ENCODE data around the gene LAS1L. TPM values are rescaled to one million over a fixed set of nuclear protein-coding genes. Genes with fewer than 3 reads are reported as not detected.
A peak's percentile ranks its signal among the peaks of the same experiment; 100 is the strongest.
"Not testable (repeated sequence)": the region's sequence is repeated elsewhere in the genome, so short reads cannot be mapped to it uniquely, and the experiment has no call there.

Gene LAS1L
- total RNA-seq, 2 donors from 2014 or later = 37.9 to 44.8 TPM

GRCh38 chrX:65537229-65537628 is 2.6 kb upstream of the LAS1L start:
- no peak for DNase-seq
- Mint-ChIP-seq H3K4me1 (ENCODE audit: low read depth) (peaks cover 16% of the 10 kb centered on the region), H3K36me3 (ENCODE audit: insufficient read depth in 2 of 2) (peaks cover 2% of the 10 kb centered on the region in 2 donors), H3K4me3 (no peak overlapping the region), H3K27me3 (ENCODE audit: low read depth) (no peaks in the 10 kb centered on the region), H3K27ac (no peak overlapping the region), H3K9me3 (no peaks in the 10 kb centered on the region)
- ATAC-seq (replicated peaks in 1 of 2) = no peak

GRCh38 chrX:65536291-65536690 is 1.7 kb upstream of the LAS1L start:
- no peaks in the 10 kb centered on the region for H3K27me3 Mint-ChIP-seq (ENCODE audit: low read depth)
- ATAC-seq (replicated peaks in 1 of 2) (no peak), DNase-seq (no peak)
- no peak overlapping the region for H3K4me3 Mint-ChIP-seq
- H3K36me3 Mint-ChIP-seq (ENCODE audit: insufficient read depth in 2 of 2) = peaks cover 2% of the 10 kb centered on the region in 2 donors
- no peaks in the 10 kb centered on the region for H3K9me3 Mint-ChIP-seq
- no peak overlapping the region for H3K27ac Mint-ChIP-seq
- H3K4me1 Mint-ChIP-seq (ENCODE audit: low read depth) = peaks cover 16% of the 10 kb centered on the region

- H3K4me1 Mint-ChIP-seq (ENCODE audit: low read depth) = peaks cover 16% of the 10 kb centered on the region
- no peak overlapping the region for H3K4me3 Mint-ChIP-seq
- peaks cover 5 to 8% of the 10 kb centered on the region in 2 donors for H3K36me3 Mint-ChIP-seq (ENCODE audit: insufficient read depth in 2 of 2)
- DNase-seq (no peak), ATAC-seq (replicated peaks in 1 of 2) (no peak)
- no peak overlapping the region for H3K27ac Mint-ChIP-seq
- H3K27me3 Mint-ChIP-seq (ENCODE audit: low read depth) = no peaks in the 10 kb centered on the region
- no peaks in the 10 kb centered on the region for H3K9me3 Mint-ChIP-seq
Observed at GRCh38 chrX:65532016-65532415, 2.6 kb downstream of the LAS1L start.

- ATAC-seq (replicated peaks in 1 of 2) (peak in 1 of 2 donors; percentile 53), DNase-seq (peak; percentile 48 to 52)
- Mint-ChIP-seq H3K36me3 (ENCODE audit: insufficient read depth in 2 of 2) (peaks cover 9% of the 10 kb centered on the region in 2 donors), H3K27ac (no peak overlapping the region), H3K9me3 (no peaks in the 10 kb centered on the region), H3K27me3 (ENCODE audit: low read depth) (no peaks in the 10 kb centered on the region), H3K4me1 (ENCODE audit: low read depth) (peaks cover 16% of the 10 kb centered on the region), H3K4me3 (no peak overlapping the region)
Observed at GRCh38 chrX:65528705-65529340, 5.8 kb downstream of the LAS1L start.

- no peak overlapping the region for H3K4me3 Mint-ChIP-seq
- H3K36me3 Mint-ChIP-seq (ENCODE audit: insufficient read depth in 2 of 2) = peaks cover 9% of the 10 kb centered on the region in 2 donors
- H3K9me3 Mint-ChIP-seq = no peaks in the 10 kb centered on the region
- no peak for ATAC-seq (replicated peaks in 1 of 2)
- no peak overlapping the region for H3K27ac Mint-ChIP-seq
- DNase-seq = no peak
- H3K4me1 Mint-ChIP-seq (ENCODE audit: low read depth) = peaks cover 11% of the 10 kb centered on the region
- no peaks in the 10 kb centered on the region for H3K27me3 Mint-ChIP-seq (ENCODE audit: low read depth)
Observed at GRCh38 chrX:65528293-65528692, 6.3 kb downstream of the LAS1L start.

- DNase-seq (no peak), ATAC-seq (replicated peaks in 1 of 2) (no peak)
- Mint-ChIP-seq H3K4me3 (no peak overlapping the region), H3K9me3 (no peaks in the 10 kb centered on the region), H3K27ac (no peak overlapping the region), H3K4me1 (ENCODE audit: low read depth) (no peaks in the 10 kb centered on the region), H3K27me3 (ENCODE audit: low read depth) (no peaks in the 10 kb centered on the region), H3K36me3 (ENCODE audit: insufficient read depth in 2 of 2) (peaks cover 16 to 19% of the 10 kb centered on the region in 2 donors)
Observed at GRCh38 chrX:65524139-65524538, 10.4 kb downstream of the LAS1L start.

GRCh38 chrX:65522739-65523372 is 11.7 kb downstream of the LAS1L start:
- no peaks in the 10 kb centered on the region for H3K9me3 Mint-ChIP-seq
- H3K4me1 Mint-ChIP-seq (ENCODE audit: low read depth) = no peaks in the 10 kb centered on the region
- no peak overlapping the region for H3K27ac Mint-ChIP-seq
- H3K36me3 Mint-ChIP-seq (ENCODE audit: insufficient read depth in 2 of 2) = peaks cover 14% of the 10 kb centered on the region in 2 donors
- H3K4me3 Mint-ChIP-seq = no peak overlapping the region
- no peaks in the 10 kb centered on the region for H3K27me3 Mint-ChIP-seq (ENCODE audit: low read depth)
- ATAC-seq (replicated peaks in 1 of 2) (no peak), DNase-seq (no peak)

GRCh38 chrX:65519530-65519929 is 15.1 kb downstream of the LAS1L start:
- H3K27ac Mint-ChIP-seq; H3K4me3 Mint-ChIP-seq; H3K4me1 Mint-ChIP-seq (ENCODE audit: low read depth); H3K27me3 Mint-ChIP-seq (ENCODE audit: low read depth); H3K9me3 Mint-ChIP-seq; DNase-seq: not testable (repeated sequence)
- ATAC-seq (replicated peaks in 1 of 2) = peak; percentile 30 to 35
- H3K36me3 Mint-ChIP-seq (ENCODE audit: insufficient read depth in 2 of 2) = peaks cover 11 to 12% of the 10 kb centered on the region in 2 donors

GRCh38 chrX:65518980-65519379 is 15.6 kb downstream of the LAS1L start:
- H3K4me1 Mint-ChIP-seq (ENCODE audit: low read depth); H3K4me3 Mint-ChIP-seq; H3K9me3 Mint-ChIP-seq; H3K27me3 Mint-ChIP-seq (ENCODE audit: low read depth); DNase-seq; H3K27ac Mint-ChIP-seq: not testable (repeated sequence)
- ATAC-seq (replicated peaks in 1 of 2) = peak; percentile 51 to 61
- H3K36me3 Mint-ChIP-seq (ENCODE audit: insufficient read depth in 2 of 2) = peaks cover 8 to 12% of the 10 kb centered on the region in 2 donors

GRCh38 chrX:65517923-65518322 is 16.7 kb downstream of the LAS1L start:
- H3K4me1 Mint-ChIP-seq (ENCODE audit: low read depth) = no peaks in the 10 kb centered on the region
- H3K27ac Mint-ChIP-seq = no peak overlapping the region
- no peaks in the 10 kb centered on the region for H3K27me3 Mint-ChIP-seq (ENCODE audit: low read depth)
- DNase-seq = no peak
- peaks cover 8 to 12% of the 10 kb centered on the region in 2 donors for H3K36me3 Mint-ChIP-seq (ENCODE audit: insufficient read depth in 2 of 2)
- ATAC-seq (replicated peaks in 1 of 2) = no peak
- no peaks in the 10 kb centered on the region for H3K9me3 Mint-ChIP-seq
- no peak overlapping the region for H3K4me3 Mint-ChIP-seq

GRCh38 chrX:65516756-65517155 is 17.8 kb downstream of the LAS1L start:
- no peak overlapping the region for H3K4me3 Mint-ChIP-seq
- DNase-seq (no peak), ATAC-seq (replicated peaks in 1 of 2) (no peak)
- H3K36me3 Mint-ChIP-seq (ENCODE audit: insufficient read depth in 2 of 2) = peaks cover 4 to 11% of the 10 kb centered on the region in 2 donors
- H3K27me3 Mint-ChIP-seq (ENCODE audit: low read depth) = no peaks in the 10 kb centered on the region
- no peak overlapping the region for H3K27ac Mint-ChIP-seq
- H3K4me1 Mint-ChIP-seq (ENCODE audit: low read depth) = no peaks in the 10 kb centered on the region
- H3K9me3 Mint-ChIP-seq = no peaks in the 10 kb centered on the region

GRCh38 chrX:65513610-65514009 is 21.0 kb downstream of the LAS1L start:
- H3K27me3 Mint-ChIP-seq (ENCODE audit: low read depth) = no peaks in the 10 kb centered on the region
- H3K9me3 Mint-ChIP-seq = no peaks in the 10 kb centered on the region
- DNase-seq (no peak), ATAC-seq (replicated peaks in 1 of 2) (no peak)
- H3K36me3 Mint-ChIP-seq (ENCODE audit: insufficient read depth in 2 of 2) = no peaks in the 10 kb centered on the region
- no peaks in the 10 kb centered on the region for H3K4me1 Mint-ChIP-seq (ENCODE audit: low read depth)
- H3K4me3 Mint-ChIP-seq = no peak overlapping the region
- H3K27ac Mint-ChIP-seq = no peak overlapping the region

- no peak for ATAC-seq (replicated peaks in 1 of 2)
- H3K27me3 Mint-ChIP-seq (ENCODE audit: low read depth) = peaks cover 19% of the 10 kb centered on the region
- H3K4me1 Mint-ChIP-seq (ENCODE audit: low read depth) = no peaks in the 10 kb centered on the region
- H3K36me3 Mint-ChIP-seq (ENCODE audit: insufficient read depth in 2 of 2) = peaks cover 0 to 3% of the 10 kb centered on the region in 2 donors
- H3K9me3 Mint-ChIP-seq = no peaks in the 10 kb centered on the region
- no peak overlapping the region for H3K27ac Mint-ChIP-seq
- H3K4me3 Mint-ChIP-seq = no peak overlapping the region
- DNase-seq = no peak
Observed at GRCh38 chrX:65509400-65509799, 25.2 kb downstream of the LAS1L start.

GRCh38 chrX:65508851-65509250 is 25.7 kb downstream of the LAS1L start:
- Mint-ChIP-seq H3K27ac (no peak overlapping the region), H3K36me3 (ENCODE audit: insufficient read depth in 2 of 2) (peaks cover 0 to 3% of the 10 kb centered on the region in 2 donors), H3K27me3 (ENCODE audit: low read depth) (peaks cover 19% of the 10 kb centered on the region), H3K9me3 (no peaks in the 10 kb centered on the region), H3K4me1 (ENCODE audit: low read depth) (no peaks in the 10 kb centered on the region), H3K4me3 (no peak overlapping the region)
- no peak for ATAC-seq (replicated peaks in 1 of 2)
- DNase-seq = no peak

Measured in activated T-cell treated with anti-CD3 and anti-CD28 coated beads, Interleukin-2, amount 50 U/mL, for 72 hours (primary cell).